Lower leg skin (tissue), 3 donors: Measurements from ENCODE around the gene TRH.

Source experiments
- CTCF ChIP-seq, 3 donors: fragments of 450-650 bp; IDR thresholded peaks; one replicate each; pipeline ENCODE4 v1.5.1; 2016; ENCODE audit warnings: antibody characterized with exemption in 3 of 3, mild to moderate bottlenecking in 3 of 3, moderate library complexity in 2 of 3
- POLR2A ChIP-seq, 2 donors: fragments of 450-650 bp; IDR thresholded peaks; one replicate each; pipeline ENCODE4 v1.6.1; 2016 to 2017; ENCODE audit warnings: antibody characterized with exemption in 2 of 2, mild to moderate bottlenecking in 1 of 2, moderate library complexity in 1 of 2

GRCh38 chr3:129944709-129945108, 29.8 kb upstream of the TRH start:
- TF ChIP-seq CTCF (IDR thresholded peaks at IDR 0.05), result no peak
- TF ChIP-seq POLR2A (IDR thresholded peaks at IDR 0.05), result no peak
